ENCODE data around the gene CHD1L.

DNA sequence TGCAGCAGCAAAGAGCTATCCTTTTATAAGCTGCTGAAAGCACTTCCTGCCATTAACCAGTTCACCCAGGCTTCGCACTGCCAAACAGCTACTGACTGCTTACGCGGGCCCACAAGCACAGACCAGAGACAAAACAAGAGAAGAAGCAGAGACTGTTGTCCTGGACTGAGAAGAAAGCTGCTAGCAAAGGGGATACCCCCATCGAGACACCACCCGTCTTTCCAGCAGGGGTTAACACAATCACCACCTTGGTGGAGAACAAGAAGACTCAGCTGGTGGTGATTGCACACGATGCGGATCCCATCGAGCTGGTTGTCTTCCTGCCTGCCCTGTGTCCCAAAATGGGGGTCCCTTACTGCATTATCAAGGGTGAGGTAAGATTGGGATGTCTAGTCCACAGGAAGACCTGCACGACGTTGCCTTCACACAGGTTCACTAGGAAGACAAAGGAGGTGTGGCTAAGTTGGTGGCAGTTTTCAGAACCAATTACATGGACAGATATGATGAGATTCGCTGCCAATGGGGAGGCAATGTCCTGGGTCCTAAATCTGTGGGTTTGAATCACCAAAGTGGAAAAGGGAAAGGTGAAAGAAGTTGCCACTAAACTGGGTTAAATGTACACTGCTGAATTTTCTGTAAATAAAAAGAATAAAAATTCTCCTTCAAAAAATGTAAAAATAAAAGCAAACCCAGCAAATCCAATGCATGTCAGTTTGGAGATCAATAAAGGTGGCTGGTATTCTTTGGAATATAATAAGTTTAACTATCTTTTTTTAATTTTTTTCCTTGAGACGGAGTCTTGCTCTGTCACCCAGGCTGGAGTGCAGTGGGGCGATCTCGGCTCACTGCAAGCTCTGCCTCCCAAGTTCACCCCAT is 18.5 kb upstream of the CHD1L start:
- TF ChIP-seq, protein P1, sequence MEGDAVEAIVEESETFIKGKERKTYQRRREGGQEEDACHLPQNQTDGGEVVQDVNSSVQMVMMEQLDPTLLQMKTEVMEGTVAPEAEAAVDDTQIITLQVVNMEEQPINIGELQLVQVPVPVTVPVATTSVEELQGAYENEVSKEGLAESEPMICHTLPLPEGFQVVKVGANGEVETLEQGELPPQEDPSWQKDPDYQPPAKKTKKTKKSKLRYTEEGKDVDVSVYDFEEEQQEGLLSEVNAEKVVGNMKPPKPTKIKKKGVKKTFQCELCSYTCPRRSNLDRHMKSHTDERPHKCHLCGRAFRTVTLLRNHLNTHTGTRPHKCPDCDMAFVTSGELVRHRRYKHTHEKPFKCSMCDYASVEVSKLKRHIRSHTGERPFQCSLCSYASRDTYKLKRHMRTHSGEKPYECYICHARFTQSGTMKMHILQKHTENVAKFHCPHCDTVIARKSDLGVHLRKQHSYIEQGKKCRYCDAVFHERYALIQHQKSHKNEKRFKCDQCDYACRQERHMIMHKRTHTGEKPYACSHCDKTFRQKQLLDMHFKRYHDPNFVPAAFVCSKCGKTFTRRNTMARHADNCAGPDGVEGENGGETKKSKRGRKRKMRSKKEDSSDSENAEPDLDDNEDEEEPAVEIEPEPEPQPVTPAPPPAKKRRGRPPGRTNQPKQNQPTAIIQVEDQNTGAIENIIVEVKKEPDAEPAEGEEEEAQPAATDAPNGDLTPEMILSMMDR (optimal IDR thresholded peaks at IDR 0.05 in 1 of 3, IDR thresholded peaks at IDR 0.05 in 1 of 3, conservative IDR thresholded peaks at IDR 0.05 in 1 of 3; ENCODE audit: extremely low read depth in 1 of 3, insufficient read depth in 2 of 3, low read length in 3 of 3): no peak
- TF ChIP-seq EZH2 (IDR thresholded peaks at IDR 0.05; ENCODE audit: low read length): no peak
